Head of caudate nucleus (tissue), 42 donors: Measurements from ENCODE around the gene MYO3A.
"Not testable (repeated sequence)": the region's sequence is repeated elsewhere in the genome, so short reads cannot be mapped to it uniquely, and the experiment has no call there.

Experiments
- DNase-seq, 42 donors: peaks; one replicate each; pipeline versions ENCODE4 v3.0.0 to v3.0.0-alpha.2; 2020 to 2021; ENCODE audit warnings: mixed read lengths in 7 of 42
- intact Hi-C: fragments of 100-400 bp; cut with DNase I; formaldehyde crosslinking; loops from one replicate; pipeline ENCODE4 v1.15.0; 2022

The MYO3A gene

GRCh38 chr10:25966844-25967243 lies 32.8 kb downstream of the MYO3A start:
- DNase-seq, result peak in 4 of 42 donors; percentile 2 to 47 (median 16)
- intact Hi-C loops, result no loop called here

GRCh38 chr10:25972631-25973030 lies 38.6 kb downstream of the MYO3A start:
- DNase-seq, result no peak
- intact Hi-C loops, result no loop called here

- no peak for DNase-seq
- intact Hi-C loops, result no loop called here
Measured at GRCh38 chr10:25974897-25975459, 40.9 kb downstream of the MYO3A start.

- DNase-seq, result no peak
- intact Hi-C loops, result no loop called here
Measured at GRCh38 chr10:25978771-25979170, 44.7 kb downstream of the MYO3A start.

- intact Hi-C loops, result no loop called here
Measured at GRCh38 chr10:25982107-25982506, 48.1 kb downstream of the MYO3A start.

GRCh38 chr10:25988583-25988982 lies 54.6 kb downstream of the MYO3A start:
- intact Hi-C loops, result no loop called here
- no peak for DNase-seq

More at GRCh38 chr10:25982107-25982506, 48.1 kb downstream of the MYO3A start:
- no peak for DNase-seq

- intact Hi-C loops, result no loop called here
- DNase-seq, result no peak
Measured at GRCh38 chr10:25989951-25990350, 55.9 kb downstream of the MYO3A start.

- intact Hi-C loops, result no loop called here
- peak in 10 of 42 donors; percentile 5 to 53 (median 22) for DNase-seq
Measured at GRCh38 chr10:25999295-25999981, 65.4 kb downstream of the MYO3A start.

GRCh38 chr10:26000971-26001370 lies 66.9 kb downstream of the MYO3A start:
- intact Hi-C loops, result no loop called here
- DNase-seq, result no peak

- intact Hi-C loops, result not testable (repeated sequence)
- peak in 18 of 42 donors; percentile 6 to 63 (median 32) for DNase-seq
Measured at GRCh38 chr10:26002466-26002865, 68.4 kb downstream of the MYO3A start.

GRCh38 chr10:26015092-26015491 lies 81.1 kb downstream of the MYO3A start:
- intact Hi-C loops, result no loop called here
- DNase-seq, result no peak

- intact Hi-C loops, result no loop called here
- DNase-seq, result no peak
Measured at GRCh38 chr10:26022831-26023230, 88.8 kb downstream of the MYO3A start.

GRCh38 chr10:26024303-26024702 lies 90.3 kb downstream of the MYO3A start:
- intact Hi-C loops, result no loop called here
- DNase-seq, result no peak

- intact Hi-C loops, result no loop called here
- no peak for DNase-seq
Measured at GRCh38 chr10:26025523-26025922, 91.5 kb downstream of the MYO3A start.

- intact Hi-C loops, result no loop called here
- no peak for DNase-seq
Measured at GRCh38 chr10:26029858-26030257, 95.8 kb downstream of the MYO3A start.

- intact Hi-C loops, result no loop called here
- no peak for DNase-seq
Measured at GRCh38 chr10:26031300-26031699, 97.3 kb downstream of the MYO3A start.

GRCh38 chr10:26043469-26043868 lies 109.4 kb downstream of the MYO3A start:
- DNase-seq, result no peak
- intact Hi-C loops, result no loop called here

- intact Hi-C loops, result no loop called here
- DNase-seq, result no peak
Measured at GRCh38 chr10:26044141-26044749, 110.2 kb downstream of the MYO3A start.

GRCh38 chr10:26046073-26046700 lies 112.2 kb downstream of the MYO3A start:
- no peak for DNase-seq
- intact Hi-C loops, result no loop called here

- no peak for DNase-seq
- intact Hi-C loops, result no loop called here
Measured at GRCh38 chr10:26048756-26049155, 114.7 kb downstream of the MYO3A start.
